Fibroblast of skin of scalp (primary cell): ENCODE measurements around the gene B3GAT1.

ENCODE experiments used
- DNase-seq: peaks from one replicate; pipeline ENCODE4 v3.0.0-alpha.2; 2013

The B3GAT1 gene

DNA sequence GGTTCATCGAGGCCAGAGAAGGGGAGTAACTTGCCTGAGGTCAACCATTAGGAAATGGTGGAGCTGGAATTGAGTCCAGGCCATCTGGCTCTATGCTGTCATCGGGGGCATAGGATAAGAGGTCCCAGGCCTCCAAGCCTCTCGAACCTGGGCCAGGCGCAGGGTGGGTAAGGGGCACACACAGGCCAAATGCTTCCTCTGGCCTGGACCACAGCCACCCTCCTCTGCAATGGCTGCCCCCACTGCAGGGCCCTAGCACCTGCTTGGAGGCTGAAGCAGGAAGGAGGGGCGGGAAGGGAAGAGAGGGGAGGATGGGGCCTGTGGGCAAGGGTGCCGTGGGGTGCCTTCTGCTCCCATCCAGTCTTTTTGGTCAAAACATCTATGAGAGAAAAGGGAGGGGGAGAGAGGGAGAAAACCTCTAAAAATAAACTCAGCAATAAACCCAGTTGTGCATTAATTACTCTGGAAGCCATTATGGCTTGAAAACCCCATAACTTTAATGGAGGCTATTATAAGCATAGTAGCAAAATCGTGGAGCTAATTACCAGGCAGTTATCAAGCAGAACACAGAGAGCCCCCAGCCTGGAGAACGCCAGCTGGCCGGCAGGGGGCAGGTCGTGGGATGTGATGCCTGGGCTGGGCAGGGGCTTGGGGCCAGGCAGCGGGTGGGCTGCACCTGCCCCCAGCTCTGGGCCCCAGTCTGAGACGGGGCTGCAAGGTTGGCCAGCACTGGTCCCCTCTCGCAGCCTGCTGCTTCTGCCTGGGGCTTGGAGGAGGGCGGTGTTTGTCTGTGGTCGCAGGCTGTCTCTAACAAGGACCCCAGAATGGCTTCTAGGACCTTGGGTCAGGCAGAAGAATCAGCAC is 21.1 kb downstream of the B3GAT1 start:
- no peak for DNase-seq

DNA sequence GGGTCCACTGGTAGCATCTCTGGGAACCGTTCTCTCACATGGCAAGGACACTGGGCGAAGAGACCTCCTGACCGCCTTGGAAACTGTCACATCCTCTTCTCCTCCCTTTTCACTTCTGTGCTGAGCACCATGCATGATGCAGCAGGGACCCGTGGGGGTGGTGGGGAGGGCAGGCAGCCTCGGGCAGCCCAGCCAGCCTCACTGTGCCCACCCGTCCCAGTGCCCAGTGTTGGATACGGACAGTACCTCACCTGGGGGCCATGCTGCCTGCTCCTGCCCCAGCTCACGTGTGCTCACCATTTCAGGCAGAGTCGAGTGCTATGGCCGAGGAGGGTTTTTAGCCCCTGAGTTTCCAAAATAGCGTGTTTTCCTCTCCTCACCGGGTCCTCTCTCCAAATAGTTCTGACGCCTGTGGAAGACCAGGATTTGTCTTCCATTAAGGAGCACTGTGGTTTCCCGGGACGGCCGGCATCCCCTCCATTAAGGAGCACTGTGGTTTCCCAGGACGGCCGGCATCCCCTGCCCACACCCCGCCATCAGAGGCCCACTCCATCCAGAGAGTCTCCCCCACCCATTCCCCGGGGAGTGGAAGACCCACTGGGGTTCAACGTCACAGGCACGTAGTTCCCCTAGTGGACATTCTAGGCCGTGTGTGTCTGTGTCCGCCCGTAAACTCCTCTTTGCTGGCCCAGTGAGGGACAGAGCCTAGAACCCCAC is 22.4 kb downstream of the B3GAT1 start:
- DNase-seq: no peak

- DNase-seq: no peak
Observed at GRCh38 chr11:134388590-134388989, 23.5 kb downstream of the B3GAT1 start.

GRCh38 chr11:134387501-134387900 is 24.5 kb downstream of the B3GAT1 start:
- no peak for DNase-seq

DNA sequence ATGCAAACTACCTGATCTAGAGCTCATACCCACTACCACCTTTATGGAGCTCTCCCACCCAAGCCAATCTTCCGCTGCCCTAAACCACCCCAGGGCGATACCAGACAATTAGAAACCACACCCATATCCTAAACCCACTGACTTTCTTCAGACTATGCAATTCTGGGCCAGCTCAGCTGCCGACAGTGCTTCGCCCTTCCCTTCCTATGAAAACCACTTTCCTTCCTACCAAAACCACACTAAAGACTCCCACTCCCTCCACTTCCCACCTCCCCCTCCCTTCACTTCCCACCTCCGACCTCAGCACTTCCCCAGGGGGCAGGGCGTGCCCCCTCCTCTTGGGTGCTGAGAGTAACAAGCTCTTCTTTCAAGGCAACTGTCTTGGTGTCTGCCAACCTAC is 25.1 kb downstream of the B3GAT1 start:
- no peak for DNase-seq

DNA sequence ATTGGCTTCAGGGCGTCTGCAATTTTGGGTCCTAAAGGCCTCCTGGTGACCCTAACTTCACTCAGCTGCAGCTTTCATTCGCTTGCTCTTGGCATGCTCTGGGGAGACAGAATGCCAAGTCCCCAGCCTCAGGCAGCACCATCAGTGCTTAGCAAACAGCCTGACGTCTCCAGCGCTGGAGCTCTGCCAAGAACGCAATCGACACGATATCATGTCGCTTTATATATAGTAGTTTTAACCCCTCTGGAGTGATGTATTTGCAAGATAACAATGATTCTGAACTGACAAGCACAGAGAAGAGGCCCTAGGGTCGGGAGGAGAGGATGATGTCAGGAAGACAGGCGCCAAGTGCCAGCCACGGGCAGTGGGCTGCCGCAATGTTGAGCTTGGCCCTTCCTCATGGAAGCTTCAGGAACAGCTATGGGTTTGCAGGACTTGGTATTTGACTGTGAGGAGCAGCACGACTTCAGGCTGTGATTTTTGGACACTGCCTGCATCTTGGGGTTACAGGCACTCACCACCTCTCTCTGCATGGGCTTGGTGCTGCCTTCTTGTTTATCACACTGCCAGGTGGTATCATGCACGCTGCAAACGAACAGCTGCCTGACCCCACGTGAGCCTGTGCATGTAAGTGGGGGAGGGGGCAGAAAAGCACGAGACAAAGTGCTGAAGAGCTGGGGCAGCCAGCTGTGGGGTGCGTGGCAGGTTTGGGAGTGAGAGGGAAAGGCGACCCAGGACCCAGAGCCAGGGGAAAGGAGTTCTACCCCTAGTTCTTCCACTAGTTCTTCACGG is 26.1 kb downstream of the B3GAT1 start:
- DNase-seq: no peak

DNA sequence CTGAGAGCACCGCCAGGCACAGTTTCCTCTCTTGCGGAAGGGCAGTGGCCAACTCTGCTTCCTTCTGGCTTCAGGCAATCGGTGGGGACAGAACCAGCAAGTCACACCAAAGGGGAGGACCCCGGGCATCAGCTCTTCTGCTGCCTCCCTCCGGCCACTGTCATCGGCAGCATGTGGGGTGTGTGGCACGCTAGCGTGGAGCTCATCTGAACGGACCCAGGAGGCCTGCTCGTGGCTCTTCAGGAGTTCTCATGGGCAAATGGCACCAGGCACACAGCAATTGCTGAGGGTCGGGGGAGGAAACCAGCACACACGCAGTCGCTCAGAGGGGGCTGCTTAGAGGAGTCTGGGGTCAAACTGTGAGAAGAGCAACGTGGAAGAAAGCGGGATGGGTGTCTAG is 26.9 kb downstream of the B3GAT1 start:
- DNase-seq: no peak

GRCh38 chr11:134384406-134384805 is 27.6 kb downstream of the B3GAT1 start:
- no peak for DNase-seq

DNA sequence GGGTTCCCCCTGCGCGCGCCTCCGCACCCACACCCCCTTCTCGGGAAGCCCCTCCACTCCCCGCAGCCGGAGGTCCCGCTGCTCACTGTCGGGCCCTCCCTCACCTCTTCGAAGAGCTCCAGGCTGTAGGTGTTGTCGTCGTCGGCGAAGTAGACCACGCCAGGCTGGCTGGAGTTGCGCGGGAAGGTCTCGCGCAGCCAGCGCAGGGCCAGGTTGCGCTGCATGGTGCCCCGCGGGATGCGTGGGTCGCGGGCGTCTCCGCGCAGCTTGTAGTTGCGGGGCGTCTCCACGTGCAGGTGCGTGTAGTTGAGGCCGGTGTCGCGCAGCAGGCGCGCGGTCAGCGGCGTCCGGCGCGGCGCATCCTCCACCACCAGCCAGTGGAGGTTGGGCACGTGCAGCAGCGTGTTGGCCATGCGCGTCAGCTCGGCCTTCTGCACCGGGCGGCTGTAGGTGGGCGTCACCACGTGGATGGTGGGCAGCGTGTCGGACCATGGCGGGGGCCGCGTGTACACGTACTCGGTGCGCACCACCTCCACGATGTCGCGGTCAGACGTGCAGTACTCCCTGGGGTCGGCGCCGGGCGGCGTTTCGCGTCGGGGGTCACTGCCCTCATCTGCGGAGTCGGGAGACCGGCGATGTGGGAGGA is 28.3 kb downstream of the B3GAT1 start:
- no peak for DNase-seq

GRCh38 chr11:134382830-134383229 is 29.2 kb downstream of the B3GAT1 start:
- no peak for DNase-seq

- DNase-seq: no peak
Observed at GRCh38 chr11:134382257-134382656, 29.8 kb downstream of the B3GAT1 start.

- DNase-seq: no peak
Observed at GRCh38 chr11:134380785-134381184, 31.3 kb downstream of the B3GAT1 start.

GRCh38 chr11:134380229-134380628 is 31.8 kb downstream of the B3GAT1 start:
- no peak for DNase-seq

DNA sequence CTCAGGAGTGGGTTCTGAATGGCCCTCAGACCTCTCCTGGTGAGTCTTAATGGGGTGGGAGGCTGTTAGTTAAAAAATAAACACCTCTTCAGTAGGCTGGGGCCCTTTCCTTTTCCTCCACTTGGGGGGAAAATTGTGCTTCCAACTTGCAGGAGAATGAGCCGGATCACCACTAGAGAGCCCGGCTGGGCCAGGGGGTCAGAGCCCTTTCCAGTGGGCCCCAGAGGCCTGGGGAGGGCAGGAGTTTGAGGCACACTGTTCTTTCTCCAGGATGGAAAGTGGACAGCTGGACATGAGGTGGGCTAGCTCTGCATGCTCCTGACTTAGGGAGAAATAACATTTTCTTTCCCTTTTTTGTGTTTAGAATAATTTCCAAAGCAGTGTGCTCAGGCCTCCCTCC is 32.8 kb downstream of the B3GAT1 start:
- DNase-seq: no peak

DNA sequence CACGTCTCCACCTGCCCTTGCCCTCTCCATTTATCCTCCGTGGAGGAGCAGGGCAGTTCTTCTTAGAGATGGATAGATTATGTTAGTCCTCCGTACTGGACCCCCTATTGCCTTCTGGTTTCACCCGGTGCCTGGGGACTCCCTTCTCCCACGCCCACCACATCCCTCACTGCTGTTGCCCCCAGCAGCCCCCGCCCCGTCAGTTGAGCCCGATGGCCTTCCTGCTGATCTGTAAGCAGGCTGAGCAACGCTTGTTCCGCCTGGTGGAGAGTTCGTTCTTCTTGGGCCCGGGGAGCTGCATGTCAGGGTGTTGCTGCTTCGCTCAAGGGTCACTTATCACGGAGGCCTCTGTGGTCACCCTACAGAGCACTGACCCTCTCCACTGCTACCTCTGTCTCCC is 34.2 kb downstream of the B3GAT1 start:
- no peak for DNase-seq

- no peak for DNase-seq
Observed at GRCh38 chr11:134376150-134376921, 35.7 kb downstream of the B3GAT1 start.

DNA sequence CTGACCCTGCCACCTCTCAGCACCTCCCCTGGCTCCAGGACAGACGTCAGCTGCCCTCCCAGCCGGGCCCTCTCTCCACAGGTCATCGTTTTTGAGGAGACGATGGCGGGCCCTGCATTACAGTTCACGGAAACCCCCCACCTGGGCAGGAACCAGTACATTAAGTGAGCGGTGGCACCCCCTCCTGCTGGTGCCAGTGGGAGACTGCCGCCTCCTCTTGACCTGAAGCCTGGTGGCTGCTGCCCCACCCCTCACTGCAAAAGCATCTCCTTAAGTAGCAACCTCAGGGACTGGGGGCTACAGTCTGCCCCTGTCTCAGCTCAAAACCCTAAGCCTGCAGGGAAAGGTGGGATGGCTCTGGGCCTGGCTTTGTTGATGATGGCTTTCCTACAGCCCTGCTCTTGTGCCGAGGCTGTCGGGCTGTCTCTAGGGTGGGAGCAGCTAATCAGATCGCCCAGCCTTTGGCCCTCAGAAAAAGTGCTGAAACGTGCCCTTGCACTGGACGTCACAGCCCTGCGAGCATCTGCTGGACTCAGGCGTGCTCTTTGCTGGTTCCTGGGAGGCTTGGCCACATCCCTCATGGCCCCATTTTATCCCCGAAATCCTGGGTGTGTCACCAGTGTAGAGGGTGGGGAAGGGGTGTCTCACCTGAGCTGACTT is 37.0 kb downstream of the B3GAT1 start:
- DNase-seq: no peak

- no peak for DNase-seq
Observed at GRCh38 chr11:134374171-134374570, 37.9 kb downstream of the B3GAT1 start.

GRCh38 chr11:134373591-134374052 is 38.4 kb downstream of the B3GAT1 start:
- DNase-seq: no peak

- no peak for DNase-seq
Observed at GRCh38 chr11:134372961-134373360, 39.1 kb downstream of the B3GAT1 start.

GRCh38 chr11:134372536-134372935 is 39.5 kb downstream of the B3GAT1 start:
- no peak for DNase-seq
